VCaP (cell line): ENCODE results near the gene TRAPPC5.

Source experiments
- H3K27ac ChIP-seq: fragments of 450-650 bp; 2 replicates; pipeline ENCODE4 v1.5.1; 2017
- CTCF ChIP-seq: fragments of 450-650 bp; conservative IDR thresholded peaks from 2 replicates; pipeline ENCODE4 v1.5.1; 2017; ENCODE audit warnings: mild to moderate bottlenecking, moderate library complexity

TRAPPC5 gene

DNA sequence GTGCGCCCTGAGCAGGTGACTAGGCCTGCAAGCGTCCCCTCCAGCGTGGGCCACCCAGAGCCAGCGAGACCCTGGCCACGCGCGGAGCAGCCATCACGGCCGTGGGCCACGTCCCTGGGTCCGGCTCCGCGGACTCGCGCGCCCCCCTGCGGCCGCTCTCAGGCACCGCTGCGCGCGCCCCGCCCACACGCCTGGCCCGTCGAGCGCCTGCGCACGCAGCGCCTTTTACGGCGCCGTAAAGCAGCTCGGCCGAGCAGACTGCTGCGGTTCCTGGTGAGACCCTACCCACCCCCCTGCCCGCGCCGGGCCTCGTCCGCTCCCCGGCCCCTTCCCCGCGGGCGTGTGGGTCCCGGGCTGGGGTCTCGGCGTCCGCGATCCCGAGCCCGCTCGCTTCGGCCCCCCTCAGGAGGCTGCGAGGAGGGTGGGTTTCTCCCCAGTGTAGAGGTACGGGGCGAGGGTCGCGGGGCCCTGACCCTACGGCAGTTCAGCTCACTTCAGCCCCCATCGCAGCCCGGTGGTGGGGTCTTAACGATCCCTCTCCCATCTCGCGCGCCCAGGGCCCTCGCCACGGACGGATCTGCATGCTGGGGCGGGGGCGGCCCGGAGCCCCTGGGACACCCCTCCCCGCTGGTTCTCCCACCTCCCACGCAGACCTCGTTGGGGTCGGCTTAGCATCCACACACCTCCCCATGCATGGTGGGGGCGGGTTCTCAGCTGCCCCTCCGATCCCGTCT, at the start of gene TRAPPC5:
TRAPPC5 (plus strand) TSS at position 228 of the 734 bp plus-strand sequence. CDS start 1,421 bp downstream, outside the sequence.
- peak; percentile 92 for TF ChIP-seq CTCF
- H3K27ac ChIP-seq, result peak within 1 kb of the TSS; percentile 79; the same call in 1 of the 2 replicates

- TF ChIP-seq CTCF, result no peak
- H3K27ac ChIP-seq, result no peak overlapping the region
These were observed 49.1 kb upstream of the TRAPPC5 start for GRCh38 chr19:7631577-7631976.

- H3K27ac ChIP-seq, result no peak overlapping the region
- TF ChIP-seq CTCF, result no peak
These were observed 48.1 kb upstream of the TRAPPC5 start for GRCh38 chr19:7632340-7633203.

GRCh38 chr19:7633698-7634097, 46.9 kb upstream of the TRAPPC5 start, which contains the start of gene PCP2:
PCP2 (minus strand) TSS chr19:7633719; CDS start chr19:7633457, 262 bp downstream.
- TF ChIP-seq CTCF, result no peak
- no peak within 1 kb of the TSS for H3K27ac ChIP-seq

DNA sequence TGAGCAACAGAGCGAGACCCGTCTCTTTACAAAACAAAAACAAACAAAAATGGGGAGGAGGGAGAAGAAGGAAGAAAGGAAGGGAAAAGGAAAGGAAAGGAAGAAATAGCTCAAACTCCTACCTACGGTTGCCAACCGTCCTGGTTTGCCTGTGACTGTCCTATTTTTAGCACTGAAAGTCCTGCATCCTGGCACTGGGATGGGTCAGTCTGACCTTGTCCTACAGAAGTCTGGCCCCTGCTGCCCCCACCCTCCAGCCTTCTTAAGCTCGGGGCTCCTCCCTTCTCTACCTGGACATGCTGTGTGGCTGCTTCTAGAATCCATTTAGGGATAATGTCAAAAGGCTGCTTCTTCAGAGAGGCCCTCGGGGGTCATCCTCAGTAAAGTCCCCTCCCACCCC, 45.0 kb upstream of the TRAPPC5 start:
- no peak for TF ChIP-seq CTCF
- no peak overlapping the region for H3K27ac ChIP-seq

- TF ChIP-seq CTCF, result no peak
- H3K27ac ChIP-seq, result no peak overlapping the region
These were observed 44.3 kb upstream of the TRAPPC5 start for GRCh38 chr19:7636317-7636690.

DNA sequence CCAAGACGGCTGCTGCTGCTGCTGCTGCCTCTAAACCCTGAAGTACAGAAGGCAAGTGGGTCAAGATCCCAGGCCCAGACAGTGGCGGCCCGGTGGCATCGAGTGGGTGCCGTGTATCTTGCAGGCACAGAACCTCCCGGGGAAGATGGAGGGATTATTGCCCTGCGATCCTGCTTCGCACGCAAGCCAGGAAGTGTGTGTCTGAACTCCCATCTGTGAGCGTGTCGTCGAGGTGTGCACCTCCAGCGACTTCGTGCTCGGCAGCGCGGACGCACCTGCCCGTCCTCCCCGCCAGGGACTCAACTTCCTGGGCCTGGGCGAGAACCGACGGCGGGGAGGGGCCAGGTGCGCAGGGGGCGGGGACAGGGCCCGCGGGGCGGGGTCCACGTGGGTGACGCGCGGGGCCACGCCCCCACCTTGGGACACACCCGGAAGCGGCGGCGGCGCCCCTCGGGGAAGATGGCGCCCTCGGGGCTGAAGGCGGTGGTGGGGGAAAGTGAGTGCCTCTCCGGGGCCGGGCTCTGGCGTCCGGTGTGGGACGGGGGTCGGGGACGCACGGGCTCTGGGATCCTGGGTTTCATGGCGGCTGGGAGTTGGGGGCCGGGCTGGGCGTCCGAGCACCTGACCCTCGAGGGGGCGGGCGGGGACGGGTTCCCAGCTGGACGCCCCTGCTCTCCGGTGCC, 43.8 kb upstream of the TRAPPC5 start, which contains the start of gene STXBP2:
STXBP2 (plus strand) TSS at position 420 of the 683 bp plus-strand sequence; CDS start at position 460, 40 bp downstream.
- TF ChIP-seq CTCF, result no peak
- no peak within 1 kb of the TSS for H3K27ac ChIP-seq
